ENCODE results near the gene VMO1.

Gene VMO1

GRCh38 chr17:4753392-4753791 lies 32.8 kb downstream of the VMO1 start:
- no peak for DNase-seq (ENCODE audit: low read depth)

- no peak for DNase-seq (ENCODE audit: low read depth)
Measured at GRCh38 chr17:4751932-4752331, 34.2 kb downstream of the VMO1 start.

GRCh38 chr17:4750606-4751005 lies 35.6 kb downstream of the VMO1 start:
- DNase-seq (ENCODE audit: low read depth): no peak

- DNase-seq (ENCODE audit: low read depth): no peak
Measured at GRCh38 chr17:4748686-4749085, 37.5 kb downstream of the VMO1 start.

- no peak for DNase-seq (ENCODE audit: low read depth)
Measured at GRCh38 chr17:4747847-4748246, 38.3 kb downstream of the VMO1 start.

- no peak for DNase-seq (ENCODE audit: low read depth)
Measured at GRCh38 chr17:4744999-4745969, 40.9 kb downstream of the VMO1 start.

- DNase-seq (ENCODE audit: low read depth): no peak
Measured at GRCh38 chr17:4743898-4744297, 42.3 kb downstream of the VMO1 start.

- no peak for DNase-seq (ENCODE audit: low read depth)
Measured at GRCh38 chr17:4743216-4743615, 42.9 kb downstream of the VMO1 start.

- DNase-seq (ENCODE audit: low read depth): no peak
Measured at GRCh38 chr17:4742629-4743028, 43.5 kb downstream of the VMO1 start.

- no peak for DNase-seq (ENCODE audit: low read depth)
Measured at GRCh38 chr17:4742133-4742532, 44.0 kb downstream of the VMO1 start.

- DNase-seq (ENCODE audit: low read depth): no peak
Measured at GRCh38 chr17:4741544-4741943, 44.6 kb downstream of the VMO1 start.

- DNase-seq (ENCODE audit: low read depth): no peak
Measured at GRCh38 chr17:4740584-4740983, 45.6 kb downstream of the VMO1 start.

- DNase-seq (ENCODE audit: low read depth): no peak
Measured at GRCh38 chr17:4740025-4740351, 46.2 kb downstream of the VMO1 start.

GRCh38 chr17:4739122-4740024 lies 46.8 kb downstream of the VMO1 start, which contains the start of the genes CXCL16 and ZMYND15:
Gene CXCL16, minus strand, starts transcription at chr17:4739928. Its CDS starts 589 bp downstream, at chr17:4739339.
Gene ZMYND15, plus strand, starts transcription at chr17:4739833. Its CDS starts 716 bp downstream, at chr17:4740549.
- DNase-seq (ENCODE audit: low read depth): no peak

GRCh38 chr17:4738136-4739121 lies 47.7 kb downstream of the VMO1 start:
- DNase-seq (ENCODE audit: low read depth): no peak

GRCh38 chr17:4735876-4736651 lies 50.1 kb downstream of the VMO1 start:
- DNase-seq (ENCODE audit: low read depth): no peak
